LNCaP clone FGC (cell line): ENCODE measurements around the gene UBAC2.

ENCODE experiments used
- DNase-seq: peaks from one replicate; pipeline ENCODE4 v3.0.0-alpha.2; 2011; ENCODE audit warnings: low read depth
- H3K4me3 ChIP-seq: 2 replicates; pipeline ENCODE4 v1.5.1; 2011; ENCODE audit warnings: mild to moderate bottlenecking, low read depth, low read length, control low read depth
- TF ChIP-seq, protein P1 (sequence below): IDR thresholded peaks from 2 replicates; pipeline ENCODE4 v1.5.1; 2012; ENCODE audit warnings: mild to moderate bottlenecking; ENCODE audit not compliant: control insufficient read depth, insufficient read depth; ENCODE audit errors: extremely low read depth

The UBAC2 gene

DNA sequence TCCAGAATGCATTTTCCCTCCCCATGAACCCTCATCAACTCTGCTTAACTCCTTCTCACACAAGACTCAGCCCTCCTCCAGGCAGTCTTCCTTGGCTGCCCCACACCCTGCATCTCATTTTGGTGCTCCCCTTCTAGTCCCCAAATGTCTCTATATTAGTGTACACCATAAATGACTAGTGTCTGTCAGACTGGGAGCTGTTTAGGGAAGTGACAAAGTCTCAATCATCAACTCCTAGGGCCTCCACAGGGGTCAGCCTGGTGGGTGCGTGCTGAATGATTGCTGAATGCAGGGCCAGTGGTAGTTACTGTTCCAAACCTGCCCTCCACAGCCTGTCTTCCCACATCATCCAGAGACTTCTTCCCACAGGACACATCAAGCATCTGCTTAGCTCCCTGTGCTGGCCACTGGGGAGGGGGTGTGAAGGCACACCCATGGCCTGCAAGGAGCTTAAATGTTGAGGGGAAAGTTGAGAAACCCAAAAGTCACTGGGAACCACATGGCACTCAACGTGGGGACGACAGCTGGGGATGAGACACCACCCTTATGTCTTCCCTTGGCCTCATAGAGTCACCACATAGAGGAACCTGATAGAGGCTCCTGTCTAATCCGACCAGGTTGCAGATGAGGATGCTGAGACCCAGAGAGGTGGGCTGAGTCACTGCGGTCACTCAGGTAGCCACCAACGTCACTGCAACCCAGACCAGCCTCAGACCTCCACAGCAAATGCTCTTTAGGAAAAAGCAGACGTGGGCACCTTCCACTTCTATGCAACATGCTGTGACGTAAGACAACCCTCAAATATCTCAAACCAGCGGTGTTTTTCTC is 221.3 kb downstream of the UBAC2 start:
- no peak overlapping the region for H3K4me3 ChIP-seq
- DNase-seq = no peak
- TF ChIP-seq, protein P1, sequence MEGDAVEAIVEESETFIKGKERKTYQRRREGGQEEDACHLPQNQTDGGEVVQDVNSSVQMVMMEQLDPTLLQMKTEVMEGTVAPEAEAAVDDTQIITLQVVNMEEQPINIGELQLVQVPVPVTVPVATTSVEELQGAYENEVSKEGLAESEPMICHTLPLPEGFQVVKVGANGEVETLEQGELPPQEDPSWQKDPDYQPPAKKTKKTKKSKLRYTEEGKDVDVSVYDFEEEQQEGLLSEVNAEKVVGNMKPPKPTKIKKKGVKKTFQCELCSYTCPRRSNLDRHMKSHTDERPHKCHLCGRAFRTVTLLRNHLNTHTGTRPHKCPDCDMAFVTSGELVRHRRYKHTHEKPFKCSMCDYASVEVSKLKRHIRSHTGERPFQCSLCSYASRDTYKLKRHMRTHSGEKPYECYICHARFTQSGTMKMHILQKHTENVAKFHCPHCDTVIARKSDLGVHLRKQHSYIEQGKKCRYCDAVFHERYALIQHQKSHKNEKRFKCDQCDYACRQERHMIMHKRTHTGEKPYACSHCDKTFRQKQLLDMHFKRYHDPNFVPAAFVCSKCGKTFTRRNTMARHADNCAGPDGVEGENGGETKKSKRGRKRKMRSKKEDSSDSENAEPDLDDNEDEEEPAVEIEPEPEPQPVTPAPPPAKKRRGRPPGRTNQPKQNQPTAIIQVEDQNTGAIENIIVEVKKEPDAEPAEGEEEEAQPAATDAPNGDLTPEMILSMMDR = no peak

DNA sequence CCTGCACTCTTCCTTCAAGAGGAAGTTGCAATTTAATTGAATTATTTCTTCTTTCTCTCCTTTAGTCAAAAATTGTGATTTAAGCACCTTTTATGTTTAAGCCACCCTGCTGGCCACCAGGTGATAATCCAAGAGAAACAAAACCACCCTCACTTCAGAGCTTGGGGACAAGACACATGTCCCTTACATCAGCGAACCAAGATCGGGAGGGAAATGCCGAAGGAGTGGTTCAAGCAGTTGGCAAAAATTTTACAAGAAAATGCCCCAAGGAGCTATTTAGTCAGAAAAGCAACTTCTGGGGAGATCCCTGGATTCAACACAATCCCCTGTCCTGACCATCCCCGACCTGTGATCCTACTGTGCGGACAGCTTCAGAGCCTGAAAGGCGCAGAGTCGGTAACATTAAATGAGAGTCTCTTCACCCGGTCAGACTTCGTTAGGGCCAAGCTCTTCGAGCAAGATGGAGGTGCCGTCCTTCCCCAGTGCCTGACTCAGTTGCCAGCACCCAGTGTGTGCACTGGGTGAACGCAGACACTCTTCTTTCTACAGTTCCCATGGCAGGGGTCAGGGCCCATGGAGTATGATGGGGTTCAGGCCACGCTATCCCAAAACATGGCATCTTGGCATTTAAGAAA is 222.0 kb downstream of the UBAC2 start:
- TF ChIP-seq, protein P1 = no peak
- DNase-seq = no peak
- no peak overlapping the region for H3K4me3 ChIP-seq

DNA sequence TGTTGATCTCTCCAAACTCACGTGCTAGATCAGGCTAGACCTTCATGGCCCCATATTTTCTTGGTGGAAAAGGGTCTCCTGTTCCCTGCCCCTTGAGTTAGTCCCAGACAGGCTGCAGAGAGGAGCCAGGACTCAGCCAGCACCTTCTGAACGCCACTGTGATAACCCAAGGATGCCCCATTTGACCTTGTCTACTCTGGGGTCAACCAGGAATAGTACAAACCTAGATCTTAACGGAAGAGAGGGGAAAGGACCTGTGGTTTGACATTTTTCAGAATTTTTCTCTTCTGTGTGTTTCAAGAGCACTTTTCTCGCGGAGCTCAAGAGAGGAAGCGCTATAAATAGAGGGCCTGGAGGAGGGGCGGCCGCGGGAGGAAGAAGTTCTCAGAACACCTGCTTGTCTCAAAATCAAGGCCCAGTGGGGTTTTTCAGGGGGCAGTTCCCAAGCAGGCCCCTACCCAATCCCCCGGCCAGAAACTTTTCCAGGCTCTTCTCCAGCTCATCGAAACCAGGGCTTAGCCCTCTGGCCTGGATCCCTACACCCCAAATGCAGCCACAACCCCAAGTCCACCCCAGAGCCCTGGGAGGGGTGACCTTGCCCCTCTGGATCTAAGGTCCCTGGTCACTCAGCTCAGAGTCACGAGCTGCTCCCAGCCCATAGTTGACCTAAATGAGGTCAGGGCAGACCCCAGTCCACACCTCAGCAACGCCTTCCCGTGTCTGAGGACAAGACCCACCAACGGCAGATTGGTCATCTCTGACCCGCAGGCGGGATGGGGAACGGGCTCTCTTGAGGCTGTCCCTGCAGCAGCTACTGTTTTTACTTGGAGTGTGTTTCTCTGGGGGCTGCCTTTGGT is 225.1 kb downstream of the UBAC2 start:
- no peak for DNase-seq
- TF ChIP-seq, protein P1 = no peak
- no peak overlapping the region for H3K4me3 ChIP-seq

DNA sequence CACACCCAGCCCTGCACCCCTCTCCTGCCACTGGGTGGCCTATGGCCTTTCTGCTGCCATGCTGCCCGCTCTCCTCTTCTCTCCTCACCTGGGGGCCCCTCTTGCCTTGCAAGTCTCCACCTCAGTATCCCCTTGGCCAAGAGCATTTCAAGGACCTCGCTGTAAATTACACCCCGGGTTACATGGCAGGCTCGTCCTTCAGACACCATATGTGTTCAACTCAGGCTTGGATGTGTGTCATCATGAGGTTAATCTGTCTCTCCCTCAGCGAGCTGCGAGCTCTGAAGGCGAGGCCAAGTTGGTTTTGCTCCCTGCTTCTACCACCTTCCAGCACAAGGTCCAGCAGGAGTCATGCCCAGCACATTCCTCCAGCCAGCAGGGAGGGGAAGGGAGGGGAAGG is 225.8 kb downstream of the UBAC2 start:
- no peak for DNase-seq
- TF ChIP-seq, protein P1 = no peak
- H3K4me3 ChIP-seq = no peak overlapping the region

DNA sequence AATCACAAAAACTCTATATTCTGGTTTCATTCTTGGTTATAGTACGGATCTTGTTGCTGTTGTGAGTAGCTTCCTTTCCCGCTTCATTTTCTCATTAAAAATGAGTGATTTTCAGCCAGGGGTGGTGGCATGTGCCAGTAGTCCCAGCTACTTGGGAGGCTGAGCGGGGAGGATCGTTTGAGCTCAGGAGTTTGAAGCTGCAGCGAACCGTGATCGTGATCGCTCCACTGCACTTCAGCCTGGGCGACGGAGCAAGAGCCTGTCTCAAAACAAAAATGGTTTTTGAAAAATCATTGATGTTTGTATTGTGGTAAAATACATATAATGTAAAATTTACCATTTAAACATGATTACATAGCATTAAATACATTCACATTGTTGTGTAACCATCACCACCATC is 229.0 kb downstream of the UBAC2 start:
- H3K4me3 ChIP-seq = no peak overlapping the region
- DNase-seq = no peak
- TF ChIP-seq, protein P1 = no peak

DNA sequence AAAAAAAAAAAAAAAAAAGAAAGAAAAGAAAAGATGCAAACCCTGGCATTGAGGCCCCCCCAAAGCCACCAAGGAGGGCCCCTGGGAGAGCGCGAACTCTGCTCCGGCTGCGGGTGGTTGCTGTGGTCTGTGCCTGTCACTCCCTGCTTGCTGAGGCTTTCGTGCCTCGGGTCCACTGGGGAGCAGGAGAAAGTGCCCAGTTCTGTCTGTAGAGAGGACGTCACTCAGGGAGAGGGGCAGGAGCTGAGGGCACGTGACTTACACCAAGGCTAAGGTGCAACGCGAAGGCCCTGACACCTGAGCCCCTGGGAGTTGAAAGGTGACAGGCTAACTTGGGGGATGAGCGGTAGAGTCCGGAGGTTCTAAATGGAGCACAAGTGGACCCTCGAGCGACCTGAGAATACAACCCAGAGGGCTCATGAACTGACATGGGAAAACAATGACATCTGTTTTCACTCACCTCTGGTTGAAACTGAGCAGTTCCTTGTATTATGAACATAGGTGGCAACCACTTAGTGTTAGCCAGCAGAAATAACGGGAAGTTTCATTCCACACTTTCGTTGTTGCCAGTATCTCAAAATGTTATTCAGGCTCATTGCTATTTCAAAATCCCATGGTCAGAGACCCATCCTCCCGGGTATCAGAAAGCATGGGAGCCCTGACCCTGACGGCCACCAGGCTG is 231.4 kb downstream of the UBAC2 start:
- no peak overlapping the region for H3K4me3 ChIP-seq
- DNase-seq = no peak
- TF ChIP-seq, protein P1 = no peak
